ENCODE measurements around the gene FEZ2.

Gene FEZ2

GRCh38 chr2:36516136-36516870 lies 81.7 kb downstream of the FEZ2 start:
- H3K27me3 Mint-ChIP-seq (ENCODE audit: low read depth, poor library complexity), result peaks cover 2% of the 10 kb centered on the region
- H3K27ac Mint-ChIP-seq, result no peak overlapping the region
- no peaks in the 10 kb centered on the region for H3K4me1 Mint-ChIP-seq
- H3K9me3 Mint-ChIP-seq, result no peaks in the 10 kb centered on the region
- no peak for DNase-seq
- no peak for TF ChIP-seq CTCF (IDR thresholded peaks at IDR 0.05)
- H3K36me3 Mint-ChIP-seq (ENCODE audit: low read depth), result peaks cover 67% of the 10 kb centered on the region
- no peak overlapping the region for H3K4me3 Mint-ChIP-seq

- H3K9me3 Mint-ChIP-seq, result no peaks in the 10 kb centered on the region
- H3K36me3 Mint-ChIP-seq (ENCODE audit: low read depth), result peaks cover 60% of the 10 kb centered on the region
- no peak overlapping the region for H3K4me3 Mint-ChIP-seq
- no peak for DNase-seq
- H3K4me1 Mint-ChIP-seq, result no peaks in the 10 kb centered on the region
- no peak for TF ChIP-seq CTCF (IDR thresholded peaks at IDR 0.05)
- H3K27me3 Mint-ChIP-seq (ENCODE audit: low read depth, poor library complexity), result peaks cover 2% of the 10 kb centered on the region
- no peak overlapping the region for H3K27ac Mint-ChIP-seq
These were observed 82.4 kb downstream of the FEZ2 start for GRCh38 chr2:36515538-36515937.

- Mint-ChIP-seq H3K27ac (no peak overlapping the region), H3K4me1 (no peaks in the 10 kb centered on the region), H3K9me3 (no peaks in the 10 kb centered on the region), H3K27me3 (ENCODE audit: low read depth, poor library complexity) (peaks cover 2% of the 10 kb centered on the region), H3K36me3 (ENCODE audit: low read depth) (peaks cover 50% of the 10 kb centered on the region), H3K4me3 (no peak overlapping the region)
- DNase-seq, result no peak
- TF ChIP-seq CTCF (IDR thresholded peaks at IDR 0.05), result no peak
These were observed 84.3 kb downstream of the FEZ2 start for GRCh38 chr2:36513661-36514060.

- no peak overlapping the region for H3K4me3 Mint-ChIP-seq
- H3K9me3 Mint-ChIP-seq, result no peaks in the 10 kb centered on the region
- no peaks in the 10 kb centered on the region for H3K4me1 Mint-ChIP-seq
- H3K27ac Mint-ChIP-seq, result no peak overlapping the region
- DNase-seq, result no peak
- no peak for TF ChIP-seq CTCF (IDR thresholded peaks at IDR 0.05)
- H3K27me3 Mint-ChIP-seq (ENCODE audit: low read depth, poor library complexity), result peaks cover 2% of the 10 kb centered on the region
- H3K36me3 Mint-ChIP-seq (ENCODE audit: low read depth), result peaks cover 49% of the 10 kb centered on the region
These were observed 85.3 kb downstream of the FEZ2 start for GRCh38 chr2:36512705-36513104.

GRCh38 chr2:36511858-36512603 lies 85.9 kb downstream of the FEZ2 start:
- H3K4me1 Mint-ChIP-seq, result no peaks in the 10 kb centered on the region
- TF ChIP-seq CTCF (IDR thresholded peaks at IDR 0.05), result no peak
- H3K27ac Mint-ChIP-seq, result no peak overlapping the region
- no peaks in the 10 kb centered on the region for H3K9me3 Mint-ChIP-seq
- H3K4me3 Mint-ChIP-seq, result no peak overlapping the region
- peaks cover 2% of the 10 kb centered on the region for H3K27me3 Mint-ChIP-seq (ENCODE audit: low read depth, poor library complexity)
- peaks cover 42% of the 10 kb centered on the region for H3K36me3 Mint-ChIP-seq (ENCODE audit: low read depth)
- no peak for DNase-seq
